Measurements from ENCODE around the gene CAMKMT.

- no peak for TF ChIP-seq CTCF (IDR thresholded peaks at IDR 0.05; ENCODE audit: low read length)
- TF ChIP-seq EZH2 (optimal IDR thresholded peaks at IDR 0.05; ENCODE audit: low read depth, low read length) = no peak
Observed at GRCh38 chr2:44580875-44581515, 219.2 kb downstream of the CAMKMT start.
